K562 (cell line): ENCODE measurements around the gene PTPRF.

Source experiments
- CTCF ChIP-seq, 3 experiments: IDR thresholded peaks in 2 of 3; conservative IDR thresholded peaks in 1 of 3; 2 replicates each; pipeline ENCODE4 v1.5.1; 2011 to 2012; ENCODE audit warnings: low read length in 3 of 3, mild to moderate bottlenecking in 3 of 3, control low read depth in 2 of 3, improper control_type of control experiment in 1 of 3, inconsistent platforms in 1 of 3, low read depth in 1 of 3, mixed read lengths in 1 of 3, moderate library complexity in 1 of 3; ENCODE audit not compliant: insufficient read depth in 2 of 3
- KDM1A ChIP-seq, 2 experiments: fragments of 450-650 bp; IDR thresholded peaks; 2 replicates each; pipeline ENCODE4 v1.6.1; 2016; ENCODE audit warnings: mild to moderate bottlenecking in 2 of 2
- POLR2A ChIP-seq: fragments of 450-650 bp; conservative IDR thresholded peaks from 2 replicates; pipeline ENCODE4 v1.6.1; 2016
- SP1 ChIP-seq: sonication (generic); formaldehyde crosslinking; IDR thresholded peaks from 2 replicates; pipeline ENCODE4 v1.8.1; 2022; ENCODE audit warnings: mild to moderate bottlenecking, missing genetic modification reagents
- USF2 ChIP-seq: sonication (generic); formaldehyde crosslinking; IDR thresholded peaks from 2 replicates; pipeline ENCODE4 v1.5.0; 2020; ENCODE audit warnings: missing genetic modification reagents
- ZNF24 ChIP-seq: fragments of 450-650 bp; IDR thresholded peaks from 2 replicates; pipeline ENCODE4 v1.6.1; 2016
- TF ChIP-seq, protein P1 (sequence below): fragments of 250-450 bp; sonication (Bioruptor Pico); IDR thresholded peaks from 2 replicates; pipeline ENCODE4 v1.5.0; 2021

DNA sequence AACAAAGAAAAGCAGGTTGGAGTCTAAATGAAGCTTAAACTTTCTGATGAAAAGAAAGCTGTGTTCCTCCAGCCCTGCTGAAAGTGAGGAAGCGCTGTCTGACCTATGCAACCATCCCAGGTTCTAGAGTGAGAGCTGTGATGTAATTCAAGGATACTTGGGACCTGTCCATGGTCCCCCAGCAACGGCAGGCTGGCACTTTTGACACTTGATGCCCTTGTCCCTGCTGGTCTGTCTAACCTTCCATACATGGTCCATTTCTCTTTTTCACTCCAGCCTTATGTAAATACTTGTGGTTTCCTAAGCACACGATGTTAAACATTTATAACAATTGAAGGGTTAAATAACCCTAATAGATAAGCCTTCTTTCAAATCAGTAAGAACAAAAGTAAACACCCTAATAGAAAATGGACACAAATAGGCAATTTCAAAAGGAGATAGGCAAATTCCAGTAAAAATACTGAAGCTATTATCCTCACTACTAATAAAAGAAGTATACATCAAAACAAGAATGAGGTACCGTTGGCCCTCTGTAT, 101.5 kb downstream of the PTPRF start:
- TF ChIP-seq SP1 (CRISPR knock-in tag) (no peak), CTCF (IDR thresholded peaks at IDR 0.05 in 2 of 3, conservative IDR thresholded peaks at IDR 0.05 in 1 of 3; ENCODE audit: insufficient read depth in 2 of 3, low read depth in 1 of 3, low read length in 3 of 3) (no peak), ZNF24 (no peak), USF2 (CRISPR knock-in tag) (no peak), KDM1A (IDR thresholded peaks at IDR 0.05) (no peak), POLR2A (no peak)
- TF ChIP-seq, protein P1, sequence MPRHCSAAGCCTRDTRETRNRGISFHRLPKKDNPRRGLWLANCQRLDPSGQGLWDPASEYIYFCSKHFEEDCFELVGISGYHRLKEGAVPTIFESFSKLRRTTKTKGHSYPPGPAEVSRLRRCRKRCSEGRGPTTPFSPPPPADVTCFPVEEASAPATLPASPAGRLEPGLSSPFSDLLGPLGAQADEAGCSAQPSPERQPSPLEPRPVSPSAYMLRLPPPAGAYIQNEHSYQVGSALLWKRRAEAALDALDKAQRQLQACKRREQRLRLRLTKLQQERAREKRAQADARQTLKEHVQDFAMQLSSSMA: no peak
